ACHN (cell line): Measurements from ENCODE around the gene SWAP70.

Experiments
- DNase-seq: peaks from one replicate; pipeline ENCODE4 v3.0.0-alpha.2; 2015
- in situ Hi-C: cut with HindIII; loops from 2 replicates; pipeline ENCODE4 v1.10.0; 2017; ENCODE audit warnings: low sequenced_read_pairs, low pct_ligation_motif_present, low pct_unique_long_range_greater_than_20kb

SWAP70 gene

DNA sequence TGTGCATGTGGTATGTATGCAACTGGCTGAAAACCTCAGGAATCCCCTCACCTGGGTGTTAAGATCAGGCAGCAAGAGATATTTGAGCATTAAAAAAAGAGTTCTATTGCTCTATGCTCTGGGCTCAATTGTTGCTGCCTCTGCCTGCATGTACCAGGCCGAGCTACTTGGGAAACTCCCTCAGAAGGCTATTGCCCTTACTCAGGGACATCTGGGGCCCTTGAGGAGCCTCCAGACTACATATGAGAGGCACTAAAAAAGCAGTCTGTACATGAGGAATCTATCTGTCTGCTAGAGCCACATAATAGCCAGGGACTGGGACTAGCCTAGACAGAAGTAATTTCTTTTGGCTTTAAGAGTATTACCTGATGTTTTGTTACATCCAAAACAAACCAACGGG, 120.1 kb downstream of the SWAP70 start:
- no peak for DNase-seq
- in situ Hi-C loops = no loop called here

DNA sequence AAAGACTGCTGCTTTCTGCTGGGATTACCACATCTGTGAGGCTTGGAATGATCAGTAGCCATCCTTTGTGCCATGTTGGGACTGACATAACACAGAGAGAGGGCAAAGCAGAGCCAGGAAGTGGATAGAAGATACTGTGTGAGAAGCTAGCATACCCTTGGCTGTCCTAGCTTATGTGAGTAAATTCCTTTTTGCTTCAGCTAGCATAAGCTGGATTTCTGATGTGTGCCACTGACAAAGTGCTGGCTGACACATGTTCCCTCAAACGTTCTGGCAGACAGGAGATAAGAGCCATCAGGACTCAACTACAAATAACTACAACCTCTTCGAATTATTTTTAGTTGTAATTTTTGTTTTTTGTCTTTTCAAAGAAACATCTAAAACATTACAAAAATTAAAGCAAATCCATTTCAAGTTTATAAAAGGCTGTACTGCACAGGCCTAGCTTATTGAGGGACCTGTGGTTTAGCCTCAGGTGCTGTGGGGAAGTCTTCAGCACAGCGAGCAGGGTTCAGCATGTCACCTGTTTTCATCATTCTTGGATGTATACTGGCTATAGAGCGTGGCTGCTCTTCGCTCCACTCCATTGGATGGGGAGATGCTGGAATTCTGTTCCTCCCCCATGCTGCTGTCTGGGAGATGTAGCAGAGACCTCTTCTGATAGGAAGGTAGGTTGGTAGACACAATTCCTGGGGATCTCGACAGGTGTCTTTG, 120.9 kb downstream of the SWAP70 start:
- DNase-seq = no peak
- in situ Hi-C loops = no loop called here

DNA sequence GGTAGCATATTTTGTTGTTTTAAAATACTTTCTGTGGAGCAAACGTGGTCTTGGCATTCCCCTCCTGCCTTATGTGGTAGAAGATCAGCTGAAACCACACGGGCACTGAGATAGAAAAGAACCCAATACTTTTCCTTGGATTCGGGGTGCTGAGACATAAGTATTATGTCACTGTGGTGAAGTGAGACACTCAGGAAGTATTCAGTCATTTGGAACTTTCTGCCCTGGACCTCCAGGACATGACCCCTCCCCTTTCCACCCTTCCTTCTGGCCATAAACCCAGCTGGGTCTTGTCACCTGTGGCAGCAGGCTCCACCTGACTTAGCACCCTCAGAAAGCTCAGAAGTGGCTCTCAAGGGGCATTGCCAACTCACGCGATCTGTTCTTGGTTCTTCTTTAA, 123.4 kb downstream of the SWAP70 start:
- in situ Hi-C loops = no loop called here
- no peak for DNase-seq

DNA sequence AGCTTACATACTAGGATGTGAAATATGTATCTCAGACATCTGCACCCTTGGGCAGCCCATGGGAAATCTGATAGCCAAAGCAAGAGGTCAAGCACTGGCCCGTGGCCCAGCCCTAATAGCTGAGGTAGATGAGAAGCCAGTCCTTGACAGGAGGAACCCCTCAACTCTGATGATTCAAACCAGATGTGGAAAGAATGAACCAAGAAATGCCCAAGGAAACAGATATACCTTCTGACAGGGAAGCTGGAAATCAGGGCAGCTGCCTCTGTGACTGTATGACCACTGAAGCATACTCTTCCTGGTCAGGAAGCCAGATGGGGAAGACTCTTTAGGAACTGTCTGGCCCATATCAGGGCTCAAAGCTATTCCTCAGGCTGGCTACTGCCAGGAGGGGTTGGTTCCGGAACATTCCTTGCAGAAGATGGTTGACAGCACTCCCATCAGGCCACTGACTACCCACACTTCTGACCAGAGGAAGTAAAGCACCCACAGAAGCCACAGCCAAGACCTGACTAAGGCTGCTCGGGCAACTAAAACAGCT, 124.2 kb downstream of the SWAP70 start:
- DNase-seq = no peak
- in situ Hi-C loops = no loop called here

DNA sequence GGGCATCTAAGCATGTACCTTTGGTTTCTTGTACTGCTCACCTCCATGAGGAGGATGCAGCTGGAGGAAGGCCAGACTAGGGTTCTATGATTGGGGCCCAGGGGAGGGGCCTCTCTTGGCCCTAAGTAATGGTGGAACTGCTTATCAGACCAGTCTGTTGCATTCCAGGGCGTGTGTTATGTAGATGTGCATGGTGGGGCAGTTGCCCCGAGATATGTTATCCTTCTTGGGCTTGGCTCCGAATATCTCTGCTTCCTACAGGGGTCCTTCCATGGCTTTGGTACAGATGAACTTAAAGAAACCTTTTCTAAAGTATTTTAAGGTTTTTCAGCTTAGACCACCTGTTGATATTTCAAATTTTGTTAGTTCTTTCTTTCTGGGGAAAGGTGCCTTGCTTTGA, 126.0 kb downstream of the SWAP70 start:
- in situ Hi-C loops = no loop called here
- no peak for DNase-seq

DNA sequence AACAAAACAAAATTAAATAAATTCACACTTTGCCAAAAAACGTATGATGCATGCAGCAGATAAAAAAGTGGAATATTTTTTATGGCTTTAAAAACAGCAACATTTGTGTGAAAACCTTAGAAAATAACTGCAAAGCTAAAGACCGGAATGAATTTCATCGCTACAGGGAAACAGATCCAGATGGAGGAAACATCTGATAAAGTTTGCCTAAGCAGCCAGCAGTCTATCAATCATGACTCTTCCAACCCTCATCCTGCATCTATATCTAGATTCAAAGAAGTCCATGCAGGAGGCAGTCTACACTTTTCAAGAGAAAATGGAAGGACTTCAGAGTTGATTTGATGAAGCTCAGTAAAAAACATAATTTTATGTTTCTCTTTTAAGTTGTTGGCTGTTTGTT, 126.8 kb downstream of the SWAP70 start:
- DNase-seq = no peak
- in situ Hi-C loops = no loop called here

DNA sequence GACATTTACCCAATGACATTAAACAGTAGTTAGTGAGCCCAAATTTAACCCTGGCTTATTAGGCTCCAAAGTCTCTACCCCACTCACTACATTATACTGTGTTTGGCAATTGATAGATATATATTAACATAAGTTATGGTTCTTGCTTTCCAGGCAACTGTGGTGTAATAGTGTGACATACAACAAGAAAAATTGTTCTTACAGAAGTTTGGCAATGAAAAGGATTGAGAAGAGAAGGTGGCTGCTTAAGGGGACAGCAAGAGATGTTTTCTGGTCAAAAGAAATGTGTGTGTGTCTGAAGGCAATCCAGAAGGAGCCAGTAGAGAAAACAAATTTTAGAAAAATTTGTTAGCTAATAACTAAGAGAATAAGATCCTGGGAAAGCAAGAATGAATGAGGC, 132.4 kb downstream of the SWAP70 start:
- in situ Hi-C loops = no loop called here
- DNase-seq = no peak

DNA sequence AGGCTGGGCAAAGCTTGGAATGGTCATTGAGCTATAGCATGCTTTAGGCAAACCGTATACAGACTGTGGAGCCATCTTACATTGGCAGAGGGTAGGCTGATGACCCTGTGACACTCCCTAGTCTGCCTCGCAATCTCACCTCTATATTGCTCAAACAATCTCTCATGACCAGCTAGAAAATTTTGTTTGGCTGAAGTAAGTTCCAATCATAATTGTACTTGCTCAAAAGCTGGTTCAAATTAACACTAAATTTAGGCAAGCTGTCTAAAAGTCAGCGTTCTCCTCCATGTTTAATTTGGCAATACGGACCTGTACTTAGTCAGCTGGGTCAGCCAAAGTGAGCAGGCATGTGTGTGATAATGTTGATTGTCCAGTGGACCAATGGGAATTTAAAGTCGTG, 133.0 kb downstream of the SWAP70 start:
- in situ Hi-C loops = no loop called here

DNA sequence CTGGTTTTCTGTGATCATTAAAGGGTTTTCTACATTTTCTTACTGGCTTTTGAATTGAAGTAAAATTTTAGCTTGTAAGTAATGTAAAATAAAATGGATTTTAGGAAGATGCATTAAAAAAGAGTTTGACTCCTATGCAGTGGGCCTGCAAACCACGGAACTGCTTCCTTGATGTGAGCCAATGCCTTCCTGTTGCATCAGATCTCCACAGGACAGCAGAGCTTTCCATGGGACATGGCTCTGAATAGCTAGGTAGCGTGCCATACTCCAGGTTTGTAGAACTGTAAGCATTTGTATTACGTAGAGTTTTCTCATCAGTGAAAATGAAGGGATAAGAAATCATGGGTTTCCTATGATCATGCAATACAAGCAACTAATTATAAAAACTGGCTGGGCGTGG, 133.4 kb downstream of the SWAP70 start:
- in situ Hi-C loops = no loop called here
- DNase-seq = no peak

More for the DNA sequence above, 133.0 kb downstream of the SWAP70 start:
- DNase-seq = no peak

DNA sequence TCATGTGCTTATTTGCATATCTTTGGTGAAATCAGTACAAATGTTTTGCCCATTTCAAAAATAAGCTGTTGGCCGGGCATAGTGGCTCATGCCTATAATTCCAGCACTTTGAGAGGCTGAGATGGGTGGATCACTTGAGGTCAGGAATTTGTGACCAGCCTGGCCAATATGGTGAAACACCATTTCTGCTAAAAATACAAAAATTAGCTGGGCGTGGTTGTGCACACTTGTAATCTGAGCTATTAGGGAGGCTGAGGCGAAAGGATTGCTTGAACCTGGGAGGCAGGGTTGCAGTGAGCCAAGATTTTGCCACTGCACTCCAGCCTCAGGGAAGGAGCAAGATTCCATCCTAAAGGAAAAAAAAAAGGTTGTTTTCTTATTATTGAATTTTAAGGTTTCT, 136.0 kb downstream of the SWAP70 start:
- in situ Hi-C loops = no loop called here
- DNase-seq = no peak

DNA sequence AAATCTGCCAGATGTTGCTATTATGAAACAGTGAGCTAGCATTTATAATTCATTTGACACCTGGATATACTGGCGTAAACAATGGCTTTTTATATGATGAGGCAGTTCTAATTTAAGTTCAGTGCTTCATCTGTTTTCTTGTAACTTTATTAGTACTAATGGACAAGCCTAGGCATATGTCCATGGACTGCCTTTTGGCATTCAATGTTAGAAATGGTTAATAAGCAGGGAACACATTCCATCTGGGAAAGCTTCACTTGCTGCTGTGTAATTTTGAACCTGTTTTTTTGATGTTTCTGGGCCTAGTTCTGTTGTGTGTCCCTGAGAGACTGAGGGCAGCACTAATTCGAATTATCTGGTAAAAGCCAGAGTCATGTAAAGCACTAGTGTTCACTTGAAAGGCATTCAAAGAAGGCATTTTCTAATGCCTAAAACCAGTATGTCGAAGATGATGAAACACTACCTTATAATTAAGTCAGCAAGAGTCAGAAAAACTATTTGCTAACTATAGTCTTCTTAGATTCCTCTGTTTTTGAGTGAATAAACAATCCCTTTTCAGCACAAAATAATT, 138.5 kb downstream of the SWAP70 start:
- no peak for DNase-seq
- in situ Hi-C loops = no loop called here
